Mesothelial cell of epicardium (in vitro differentiated cells): ENCODE measurements around the gene TYK2. TPM values are rescaled to one million over a fixed set of nuclear protein-coding genes. Genes with fewer than 3 reads are reported as not detected.

ENCODE experiments used
- DNase-seq, 2 experiments: peaks; one replicate each; pipeline ENCODE4 v3.0.0; 2021; ENCODE audit warnings: low spot score in 2 of 2; ENCODE audit not compliant: unreplicated experiment in 2 of 2
- H3K27ac Mint-ChIP-seq: 2 replicates; pipeline ENCODE4 v1.8.0; 2021; ENCODE audit warnings: mixed read lengths
- H3K27me3 Mint-ChIP-seq: 2 replicates; pipeline ENCODE4 v1.8.0; 2021; ENCODE audit warnings: low read depth, mixed read lengths
- H3K36me3 Mint-ChIP-seq: 2 replicates; pipeline ENCODE4 v1.8.0; 2021; ENCODE audit warnings: mixed read lengths
- H3K4me1 Mint-ChIP-seq: 2 replicates; pipeline ENCODE4 v1.8.0; 2021; ENCODE audit warnings: mixed read lengths
- H3K4me3 Mint-ChIP-seq: 2 replicates; pipeline ENCODE4 v1.8.0; 2021; ENCODE audit warnings: mild to moderate bottlenecking, moderate library complexity, mixed read lengths
- H3K9me3 Mint-ChIP-seq: 2 replicates; pipeline ENCODE4 v1.8.0; 2021; ENCODE audit warnings: mixed read lengths
- CTCF ChIP-seq: fragments of 200-600 bp; sonication (generic); IDR thresholded peaks from one replicate; pipeline ENCODE4 v1.5.0; 2021; ENCODE audit warnings: antibody characterized with exemption; ENCODE audit not compliant: unreplicated experiment
- total RNA-seq: library from RNA; stranded (reverse); gene quantifications from 3 replicates; pipeline ENCODE4 v1.2.1, GENCODE V29; 2021

TYK2 gene
- total RNA-seq, 1 donor from 2014 or later = 142 TPM

- no peak overlapping the region for H3K4me3 Mint-ChIP-seq
- H3K27ac Mint-ChIP-seq = no peak overlapping the region
- DNase-seq = no peak
- no peak for TF ChIP-seq CTCF
- peaks cover 17% of the 10 kb centered on the region for H3K36me3 Mint-ChIP-seq
- no peaks in the 10 kb centered on the region for H3K9me3 Mint-ChIP-seq
- peaks cover 5% of the 10 kb centered on the region for H3K4me1 Mint-ChIP-seq
- H3K27me3 Mint-ChIP-seq = no peaks in the 10 kb centered on the region
These were observed 59.6 kb downstream of the TYK2 start for GRCh38 chr19:10320602-10321416.

GRCh38 chr19:10318807-10319682, 61.3 kb downstream of the TYK2 start:
- DNase-seq = no peak
- Mint-ChIP-seq H3K9me3 (no peaks in the 10 kb centered on the region), H3K27me3 (no peaks in the 10 kb centered on the region), H3K27ac (no peak overlapping the region), H3K36me3 (peaks cover 17% of the 10 kb centered on the region), H3K4me3 (no peak overlapping the region), H3K4me1 (peaks cover 15% of the 10 kb centered on the region)
- no peak for TF ChIP-seq CTCF

- no peak for DNase-seq
- TF ChIP-seq CTCF = no peak
These were observed 62.4 kb downstream of the TYK2 start for GRCh38 chr19:10317857-10318462.

GRCh38 chr19:10317045-10317856, 63.1 kb downstream of the TYK2 start:
- Mint-ChIP-seq H3K9me3 (no peaks in the 10 kb centered on the region), H3K4me3 (peak overlapping the region; percentile 8), H3K4me1 (peaks cover 15% of the 10 kb centered on the region), H3K27ac (peak overlapping the region; percentile 34), H3K27me3 (no peaks in the 10 kb centered on the region), H3K36me3 (peaks cover 20% of the 10 kb centered on the region)
- TF ChIP-seq CTCF = no peak
- DNase-seq = no peak

More at GRCh38 chr19:10317857-10318462, 62.4 kb downstream of the TYK2 start:
- Mint-ChIP-seq H3K36me3 (peaks cover 20% of the 10 kb centered on the region), H3K4me3 (no peak overlapping the region), H3K4me1 (peaks cover 15% of the 10 kb centered on the region), H3K27ac (no peak overlapping the region), H3K27me3 (no peaks in the 10 kb centered on the region), H3K9me3 (no peaks in the 10 kb centered on the region)
